A204.1 (cell line): ENCODE data around the gene GCNA.

Experiments used
- FAIRE-seq: peaks from 2 replicates; lab custom pipeline; 2012; peaks lifted over from hg19 to GRCh38; lab: Jason Lieb, UNC

Gene GCNA

DNA sequence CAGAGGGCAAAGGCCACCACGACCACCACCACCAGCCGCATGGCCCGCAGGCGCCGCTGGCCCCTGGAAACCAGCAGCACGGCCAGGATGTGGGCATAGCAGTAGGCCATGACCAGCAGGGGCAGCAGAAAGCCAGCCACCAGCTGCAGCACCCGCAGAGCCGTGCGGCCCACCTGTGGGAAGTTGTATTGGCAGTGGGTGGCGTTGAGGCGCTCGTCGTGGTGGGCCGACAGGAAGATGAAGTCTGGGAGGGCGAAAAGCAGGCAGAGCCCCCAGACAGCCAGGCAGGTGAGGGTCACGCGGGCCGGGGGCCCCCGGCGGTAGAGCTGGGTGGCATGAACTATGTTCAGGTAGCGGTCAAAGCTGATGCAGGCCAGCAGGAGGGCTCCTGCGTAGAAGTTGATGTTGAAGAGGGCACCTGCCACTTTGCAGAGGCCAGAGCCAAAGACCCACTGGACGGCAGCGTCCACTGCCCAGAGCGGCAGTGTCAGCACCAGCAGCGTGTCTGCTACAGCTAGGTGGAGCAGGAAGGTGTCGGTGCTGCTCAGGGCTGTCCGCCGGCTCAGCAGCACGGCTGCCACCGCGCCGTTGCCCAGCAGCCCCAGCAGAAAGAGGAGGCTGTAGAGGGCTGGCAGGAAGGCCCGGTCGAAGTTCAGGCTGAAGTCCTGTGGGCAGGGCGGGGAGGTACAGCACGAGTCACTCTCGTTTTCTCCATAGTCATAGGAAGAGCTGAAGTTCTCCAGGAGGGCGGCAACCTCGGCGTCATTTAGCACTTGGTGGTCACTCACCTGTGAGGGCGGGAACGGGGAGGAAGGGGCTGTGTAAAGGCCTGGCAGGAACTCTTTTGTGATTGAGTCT, 38.7 kb downstream of the GCNA start:
- FAIRE-seq = no peak

DNA sequence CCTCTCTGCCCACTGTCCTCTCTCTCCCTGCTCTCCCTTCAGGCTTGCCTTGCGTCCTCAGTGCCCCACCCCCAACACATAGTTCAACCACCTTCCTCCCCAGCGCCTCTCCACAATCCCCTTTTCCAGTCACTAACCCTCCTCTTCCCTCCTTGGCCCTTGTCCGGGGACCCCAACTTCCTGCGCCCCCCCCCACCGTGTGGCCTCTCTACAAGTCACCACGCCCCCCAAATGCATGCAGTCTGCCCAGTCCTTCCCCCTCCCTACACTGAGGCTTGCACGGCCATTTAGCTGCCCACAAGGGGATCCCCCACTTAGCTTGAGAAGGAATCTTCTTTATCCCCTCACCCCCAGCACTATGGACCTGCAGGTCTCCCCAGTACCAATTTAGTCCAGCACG, 39.5 kb downstream of the GCNA start:
- no peak for FAIRE-seq

DNA sequence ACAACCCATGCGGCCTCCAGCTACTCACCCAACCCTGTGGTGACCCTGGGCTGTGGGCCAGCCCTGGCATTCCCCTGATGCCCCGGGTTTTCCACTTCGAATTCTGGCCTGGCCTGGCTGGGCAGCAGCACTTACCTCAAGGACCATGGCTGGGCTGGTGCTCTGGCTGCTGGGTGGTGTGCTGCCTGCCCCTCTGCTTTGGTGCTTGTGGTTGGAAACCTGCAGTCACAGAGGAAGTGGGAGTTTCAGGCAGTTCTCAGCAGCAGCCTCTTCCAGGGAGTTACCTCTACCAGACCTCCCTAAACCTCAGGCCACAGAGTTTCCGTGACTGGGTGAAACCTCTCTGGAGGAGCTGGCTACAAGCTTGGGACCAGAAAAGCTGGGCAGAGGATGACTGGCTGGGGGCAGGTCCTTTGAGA, 40.1 kb downstream of the GCNA start, which contains the start of gene CXCR3:
TSS of gene CXCR3 (minus strand) at position 209 of the 419 bp plus-strand sequence. CDS start at position 147, 62 bp downstream.
- no peak for FAIRE-seq

GRCh38 chrX:71618787-71619186, 40.5 kb downstream of the GCNA start:
- no peak for FAIRE-seq

DNA sequence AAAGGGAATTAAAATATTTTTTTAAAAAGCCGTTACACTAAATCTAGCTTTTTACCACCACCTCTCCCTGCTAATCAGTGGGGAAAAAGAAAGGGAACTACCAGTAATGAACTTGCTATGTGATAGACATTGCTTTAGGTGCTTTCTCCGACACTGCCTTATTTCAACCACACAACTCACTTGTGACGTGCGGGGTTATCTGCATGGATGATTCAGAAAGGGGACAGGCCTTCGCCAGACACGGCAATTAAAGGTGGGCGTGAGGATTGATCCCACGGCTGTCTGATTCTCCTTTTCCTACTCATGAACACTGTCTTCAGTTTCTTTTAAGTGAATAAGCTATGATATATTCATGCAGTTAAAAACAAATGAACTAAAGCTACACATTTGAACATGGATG, 41.0 kb downstream of the GCNA start:
- no peak for FAIRE-seq

GRCh38 chrX:71619986-71620385, 41.7 kb downstream of the GCNA start:
- FAIRE-seq = no peak

DNA sequence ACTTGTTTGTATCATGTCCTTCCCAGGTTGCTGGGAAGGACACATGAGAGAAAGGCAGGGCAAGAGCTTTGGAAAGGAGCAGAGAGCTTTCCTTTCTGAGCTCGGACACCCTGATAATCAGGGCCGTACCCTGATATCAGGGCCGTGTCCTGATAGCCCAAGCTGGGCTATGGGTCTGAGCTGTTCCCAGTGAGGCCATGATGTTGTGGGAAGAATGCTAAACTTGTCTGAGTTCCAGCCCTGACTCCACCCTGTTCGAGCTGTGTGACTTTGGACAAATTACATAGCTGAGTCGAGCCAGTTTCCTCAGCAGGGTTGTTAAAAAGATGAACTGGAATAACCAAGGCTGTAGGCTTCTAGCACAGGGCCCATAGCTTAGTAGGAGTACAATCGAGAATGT, 43.4 kb downstream of the GCNA start:
- no peak for FAIRE-seq

GRCh38 chrX:71622032-71622575, 43.9 kb downstream of the GCNA start:
- FAIRE-seq = no peak

- FAIRE-seq = no peak
These were observed 44.6 kb downstream of the GCNA start for GRCh38 chrX:71622576-71623450.

DNA sequence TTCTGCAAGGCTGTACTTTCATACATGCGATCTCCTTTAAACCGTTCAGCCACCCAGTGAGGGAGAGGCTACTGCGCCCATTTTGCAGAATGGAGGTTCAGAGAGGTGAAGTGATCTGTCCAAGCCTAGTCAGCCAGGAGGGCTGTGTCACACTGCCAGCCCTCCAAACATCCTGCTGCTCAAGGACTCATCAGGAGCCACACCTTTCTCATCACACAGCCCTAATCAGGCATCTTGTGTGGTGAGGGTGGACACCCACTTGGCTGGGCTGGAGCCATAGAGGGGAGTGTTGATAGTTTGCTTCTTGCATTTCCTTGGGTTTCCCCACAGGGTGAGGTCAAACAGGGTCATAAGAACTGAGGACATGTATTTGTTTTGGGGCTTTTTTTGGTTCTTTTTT, 45.5 kb downstream of the GCNA start:
- no peak for FAIRE-seq

GRCh38 chrX:71625471-71625870, 47.2 kb downstream of the GCNA start:
- FAIRE-seq = no peak

GRCh38 chrX:71626576-71626975, 48.3 kb downstream of the GCNA start:
- no peak for FAIRE-seq

DNA sequence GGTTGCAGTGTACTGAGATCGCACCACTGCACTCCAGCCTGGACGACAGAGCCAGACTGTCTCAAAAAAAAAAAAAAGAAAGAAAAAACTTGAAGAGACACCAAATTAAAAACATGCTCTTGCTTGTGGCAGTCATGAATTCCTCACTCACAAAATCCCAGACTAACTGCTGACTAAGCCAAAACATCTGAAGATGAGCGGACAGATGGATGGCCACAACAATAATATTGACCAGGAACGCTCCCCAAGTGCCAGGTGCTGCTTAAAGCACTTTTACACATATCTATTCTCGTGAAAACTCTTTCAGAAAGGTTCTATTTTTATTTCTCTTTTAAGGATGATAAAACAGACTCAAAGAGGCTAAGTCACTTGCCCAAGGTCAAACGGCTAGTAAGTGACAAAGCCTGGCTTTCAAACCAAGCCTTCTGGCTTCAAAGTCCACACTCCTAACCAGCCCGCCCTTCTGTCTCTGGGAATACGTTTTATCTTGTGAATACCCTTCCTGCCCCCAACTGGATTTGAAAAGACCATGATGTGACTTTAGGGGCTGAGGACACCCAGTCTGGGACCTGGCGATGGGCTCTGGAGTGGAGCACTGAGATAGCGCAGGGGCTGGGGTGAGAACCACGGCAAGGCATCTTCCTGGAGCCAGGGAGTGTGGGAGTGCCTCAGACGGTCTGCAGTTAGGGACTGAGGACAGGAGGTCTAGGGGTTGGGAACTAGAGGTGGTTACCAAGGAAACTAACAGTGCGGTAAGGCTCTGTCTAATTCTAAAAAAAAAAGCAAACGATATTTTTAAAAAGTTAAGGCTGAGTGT, 49.6 kb downstream of the GCNA start:
- no peak for FAIRE-seq

DNA sequence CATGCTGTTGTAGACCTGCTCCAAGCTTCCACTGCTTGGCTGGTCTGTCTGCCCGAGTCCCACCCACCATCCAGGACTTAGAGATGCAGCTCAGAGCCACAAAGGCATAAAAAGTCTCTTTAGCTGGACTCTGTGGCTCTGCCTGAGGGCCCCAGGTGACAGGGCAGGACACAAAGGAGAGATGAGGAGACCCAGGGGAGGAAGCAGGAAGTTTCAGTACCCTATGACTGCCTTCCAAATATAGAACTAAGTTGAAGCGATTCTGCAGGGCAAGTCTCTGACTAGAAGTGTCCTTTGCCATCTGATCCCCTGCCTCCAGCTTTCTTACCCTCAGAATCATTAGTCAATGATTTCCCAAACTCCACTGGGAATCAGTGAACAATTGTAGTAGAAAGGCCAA, 51.2 kb downstream of the GCNA start:
- no peak for FAIRE-seq

GRCh38 chrX:71632923-71633657, 54.9 kb downstream of the GCNA start:
- FAIRE-seq = no peak

- FAIRE-seq = no peak
These were observed 56.1 kb downstream of the GCNA start for GRCh38 chrX:71634366-71634765.

- FAIRE-seq = no peak
These were observed 58.4 kb downstream of the GCNA start for GRCh38 chrX:71636438-71637252.

DNA sequence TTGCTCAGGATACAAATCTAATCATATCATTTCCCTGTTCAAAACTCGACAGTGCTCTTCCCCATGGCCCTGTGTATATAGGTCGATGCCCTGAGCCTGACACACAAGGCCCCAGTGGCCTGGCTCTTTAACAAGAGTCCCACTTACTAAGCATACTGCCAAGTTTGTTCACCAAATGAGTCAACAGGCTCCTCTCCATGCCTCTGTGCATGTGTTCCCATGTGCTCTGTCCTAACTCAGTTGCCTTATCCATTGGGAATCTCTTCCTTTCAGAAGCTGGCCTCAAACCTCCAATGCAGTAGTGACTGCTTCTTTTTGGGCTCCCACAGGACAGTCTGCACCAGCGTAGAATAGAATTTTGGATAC, 59.0 kb downstream of the GCNA start:
- no peak for FAIRE-seq

DNA sequence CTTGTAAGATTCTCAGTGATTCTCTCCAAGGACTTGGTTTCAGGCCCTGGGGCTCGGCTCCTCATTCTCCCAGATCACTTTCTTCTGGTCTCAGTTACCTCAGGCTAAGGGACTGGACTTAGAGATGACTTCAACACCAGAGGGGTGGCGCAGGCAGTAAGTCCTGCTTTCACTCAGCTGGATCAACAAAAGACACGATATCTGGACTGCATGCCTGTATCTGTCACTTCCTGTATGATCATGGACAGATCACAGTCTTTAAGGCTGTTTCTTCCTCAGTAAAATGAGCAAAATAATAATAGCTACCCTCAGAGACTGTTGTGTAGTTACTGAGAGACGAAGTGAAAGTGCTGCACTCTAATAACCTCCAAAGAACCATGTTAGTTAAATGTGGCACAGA, 59.6 kb downstream of the GCNA start:
- no peak for FAIRE-seq

GRCh38 chrX:71638409-71638808, 60.2 kb downstream of the GCNA start:
- FAIRE-seq = no peak

DNA sequence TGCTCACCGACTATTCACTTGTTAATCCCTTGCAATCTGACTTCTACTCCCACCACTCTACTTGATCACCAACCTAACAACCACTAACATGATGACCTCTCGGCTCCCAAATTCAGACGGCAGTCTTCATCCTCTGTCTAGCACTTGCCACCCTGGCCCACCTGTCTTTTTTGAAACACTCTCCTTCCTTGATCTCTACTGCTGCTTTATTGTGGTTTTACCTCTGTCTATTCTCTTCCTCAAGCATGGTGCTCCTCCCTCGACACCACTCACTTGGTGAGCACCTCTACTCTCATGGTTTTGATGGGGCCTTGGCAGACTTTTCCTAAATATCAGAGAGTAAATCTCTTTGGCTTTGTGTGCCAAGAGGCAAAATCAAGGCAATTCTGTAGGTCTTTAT, 61.8 kb downstream of the GCNA start:
- FAIRE-seq = no peak
